ENCODE measurements around the gene CDH13. TPM values are rescaled to one million over a fixed set of nuclear protein-coding genes. Genes with fewer than 3 reads are reported as not detected.

Gene CDH13
- total and polyA plus RNA-seq, 2 experiments from 2014 or later: 1.6 to 4.4 TPM

DNA sequence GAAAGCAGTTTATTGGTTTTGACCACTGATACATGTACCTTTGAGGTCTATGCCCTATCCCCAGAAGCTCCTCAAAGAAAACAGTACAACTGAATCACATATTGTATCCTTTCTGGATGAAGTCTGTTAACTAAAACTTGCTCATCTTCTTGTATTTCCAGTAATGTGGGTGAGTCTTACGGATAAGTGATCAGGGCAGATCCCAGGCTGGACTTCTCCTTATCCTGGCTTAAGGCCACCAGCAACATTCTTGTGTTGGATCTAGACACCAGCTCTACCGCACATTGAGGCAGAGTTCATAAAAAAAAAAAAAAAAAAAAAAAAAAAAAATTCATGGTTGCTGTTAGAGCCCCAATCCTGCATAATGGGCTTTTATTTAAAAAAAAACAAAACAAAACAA lies 644.4 kb downstream of the CDH13 start:
- Histone ChIP-seq H3K4me2 (no peak overlapping the region), H3K4me3 (no peak overlapping the region), H3K9me2 (ENCODE audit: insufficient read depth) (no peaks in the 10 kb centered on the region), H3K79me2 (replicated peaks; ENCODE audit: insufficient read depth) (no peaks in the 10 kb centered on the region), H3K36me3 (ENCODE audit: insufficient read depth) (no peaks in the 10 kb centered on the region), H3K4me1 (ENCODE audit: insufficient read depth) (no peaks in the 10 kb centered on the region), H3K27me3 (ENCODE audit: insufficient read depth) (no peaks in the 10 kb centered on the region), H3K27ac (ENCODE audit: low read depth) (no peak overlapping the region), H4K20me1 (replicated peaks; ENCODE audit: insufficient read depth) (no peaks in the 10 kb centered on the region), H2AFZ (no peak overlapping the region), H3F3A (replicated peaks; ENCODE audit: low read depth) (no peaks in the 10 kb centered on the region)
- H3K4me1 Mint-ChIP-seq: no peaks in the 10 kb centered on the region
- no peak overlapping the region for H3K27ac Mint-ChIP-seq
- H3K4me3 Mint-ChIP-seq: no peak overlapping the region
- DNase-seq (ENCODE audit: low spot score) (no peak), ATAC-seq (no peak)
- peaks cover 5% of the 10 kb centered on the region for H3K27me3 Mint-ChIP-seq (ENCODE audit: insufficient read depth, low read depth, poor library complexity)
- no peaks in the 10 kb centered on the region for H3K9me3 Mint-ChIP-seq
- no peak for TF ChIP-seq NANOG (IDR thresholded peaks at IDR 0.05; ENCODE audit: borderline replicate concordance)
- TF ChIP-seq STAT1 (IDR thresholded peaks at IDR 0.05; ENCODE audit: unreplicated experiment): no peak
- TF ChIP-seq, protein P1, sequence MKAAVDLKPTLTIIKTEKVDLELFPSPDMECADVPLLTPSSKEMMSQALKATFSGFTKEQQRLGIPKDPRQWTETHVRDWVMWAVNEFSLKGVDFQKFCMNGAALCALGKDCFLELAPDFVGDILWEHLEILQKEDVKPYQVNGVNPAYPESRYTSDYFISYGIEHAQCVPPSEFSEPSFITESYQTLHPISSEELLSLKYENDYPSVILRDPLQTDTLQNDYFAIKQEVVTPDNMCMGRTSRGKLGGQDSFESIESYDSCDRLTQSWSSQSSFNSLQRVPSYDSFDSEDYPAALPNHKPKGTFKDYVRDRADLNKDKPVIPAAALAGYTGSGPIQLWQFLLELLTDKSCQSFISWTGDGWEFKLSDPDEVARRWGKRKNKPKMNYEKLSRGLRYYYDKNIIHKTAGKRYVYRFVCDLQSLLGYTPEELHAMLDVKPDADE (IDR thresholded peaks at IDR 0.05): no peak
- TF ChIP-seq EZH2 (IDR thresholded peaks at IDR 0.05; ENCODE audit: low read depth, unreplicated experiment): no peak
- no peak for TF ChIP-seq CREB1 (CRISPR knock-in tag; IDR thresholded peaks at IDR 0.05; ENCODE audit: low read depth)
- no peak for TF ChIP-seq ZNF331 (CRISPR knock-in tag; IDR thresholded peaks at IDR 0.05; ENCODE audit: low read depth)
- TF ChIP-seq, protein P2, sequence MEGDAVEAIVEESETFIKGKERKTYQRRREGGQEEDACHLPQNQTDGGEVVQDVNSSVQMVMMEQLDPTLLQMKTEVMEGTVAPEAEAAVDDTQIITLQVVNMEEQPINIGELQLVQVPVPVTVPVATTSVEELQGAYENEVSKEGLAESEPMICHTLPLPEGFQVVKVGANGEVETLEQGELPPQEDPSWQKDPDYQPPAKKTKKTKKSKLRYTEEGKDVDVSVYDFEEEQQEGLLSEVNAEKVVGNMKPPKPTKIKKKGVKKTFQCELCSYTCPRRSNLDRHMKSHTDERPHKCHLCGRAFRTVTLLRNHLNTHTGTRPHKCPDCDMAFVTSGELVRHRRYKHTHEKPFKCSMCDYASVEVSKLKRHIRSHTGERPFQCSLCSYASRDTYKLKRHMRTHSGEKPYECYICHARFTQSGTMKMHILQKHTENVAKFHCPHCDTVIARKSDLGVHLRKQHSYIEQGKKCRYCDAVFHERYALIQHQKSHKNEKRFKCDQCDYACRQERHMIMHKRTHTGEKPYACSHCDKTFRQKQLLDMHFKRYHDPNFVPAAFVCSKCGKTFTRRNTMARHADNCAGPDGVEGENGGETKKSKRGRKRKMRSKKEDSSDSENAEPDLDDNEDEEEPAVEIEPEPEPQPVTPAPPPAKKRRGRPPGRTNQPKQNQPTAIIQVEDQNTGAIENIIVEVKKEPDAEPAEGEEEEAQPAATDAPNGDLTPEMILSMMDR (conservative IDR thresholded peaks at IDR 0.05; ENCODE audit: low read depth in 2 of 2): no peak
- TF ChIP-seq, protein P3, sequence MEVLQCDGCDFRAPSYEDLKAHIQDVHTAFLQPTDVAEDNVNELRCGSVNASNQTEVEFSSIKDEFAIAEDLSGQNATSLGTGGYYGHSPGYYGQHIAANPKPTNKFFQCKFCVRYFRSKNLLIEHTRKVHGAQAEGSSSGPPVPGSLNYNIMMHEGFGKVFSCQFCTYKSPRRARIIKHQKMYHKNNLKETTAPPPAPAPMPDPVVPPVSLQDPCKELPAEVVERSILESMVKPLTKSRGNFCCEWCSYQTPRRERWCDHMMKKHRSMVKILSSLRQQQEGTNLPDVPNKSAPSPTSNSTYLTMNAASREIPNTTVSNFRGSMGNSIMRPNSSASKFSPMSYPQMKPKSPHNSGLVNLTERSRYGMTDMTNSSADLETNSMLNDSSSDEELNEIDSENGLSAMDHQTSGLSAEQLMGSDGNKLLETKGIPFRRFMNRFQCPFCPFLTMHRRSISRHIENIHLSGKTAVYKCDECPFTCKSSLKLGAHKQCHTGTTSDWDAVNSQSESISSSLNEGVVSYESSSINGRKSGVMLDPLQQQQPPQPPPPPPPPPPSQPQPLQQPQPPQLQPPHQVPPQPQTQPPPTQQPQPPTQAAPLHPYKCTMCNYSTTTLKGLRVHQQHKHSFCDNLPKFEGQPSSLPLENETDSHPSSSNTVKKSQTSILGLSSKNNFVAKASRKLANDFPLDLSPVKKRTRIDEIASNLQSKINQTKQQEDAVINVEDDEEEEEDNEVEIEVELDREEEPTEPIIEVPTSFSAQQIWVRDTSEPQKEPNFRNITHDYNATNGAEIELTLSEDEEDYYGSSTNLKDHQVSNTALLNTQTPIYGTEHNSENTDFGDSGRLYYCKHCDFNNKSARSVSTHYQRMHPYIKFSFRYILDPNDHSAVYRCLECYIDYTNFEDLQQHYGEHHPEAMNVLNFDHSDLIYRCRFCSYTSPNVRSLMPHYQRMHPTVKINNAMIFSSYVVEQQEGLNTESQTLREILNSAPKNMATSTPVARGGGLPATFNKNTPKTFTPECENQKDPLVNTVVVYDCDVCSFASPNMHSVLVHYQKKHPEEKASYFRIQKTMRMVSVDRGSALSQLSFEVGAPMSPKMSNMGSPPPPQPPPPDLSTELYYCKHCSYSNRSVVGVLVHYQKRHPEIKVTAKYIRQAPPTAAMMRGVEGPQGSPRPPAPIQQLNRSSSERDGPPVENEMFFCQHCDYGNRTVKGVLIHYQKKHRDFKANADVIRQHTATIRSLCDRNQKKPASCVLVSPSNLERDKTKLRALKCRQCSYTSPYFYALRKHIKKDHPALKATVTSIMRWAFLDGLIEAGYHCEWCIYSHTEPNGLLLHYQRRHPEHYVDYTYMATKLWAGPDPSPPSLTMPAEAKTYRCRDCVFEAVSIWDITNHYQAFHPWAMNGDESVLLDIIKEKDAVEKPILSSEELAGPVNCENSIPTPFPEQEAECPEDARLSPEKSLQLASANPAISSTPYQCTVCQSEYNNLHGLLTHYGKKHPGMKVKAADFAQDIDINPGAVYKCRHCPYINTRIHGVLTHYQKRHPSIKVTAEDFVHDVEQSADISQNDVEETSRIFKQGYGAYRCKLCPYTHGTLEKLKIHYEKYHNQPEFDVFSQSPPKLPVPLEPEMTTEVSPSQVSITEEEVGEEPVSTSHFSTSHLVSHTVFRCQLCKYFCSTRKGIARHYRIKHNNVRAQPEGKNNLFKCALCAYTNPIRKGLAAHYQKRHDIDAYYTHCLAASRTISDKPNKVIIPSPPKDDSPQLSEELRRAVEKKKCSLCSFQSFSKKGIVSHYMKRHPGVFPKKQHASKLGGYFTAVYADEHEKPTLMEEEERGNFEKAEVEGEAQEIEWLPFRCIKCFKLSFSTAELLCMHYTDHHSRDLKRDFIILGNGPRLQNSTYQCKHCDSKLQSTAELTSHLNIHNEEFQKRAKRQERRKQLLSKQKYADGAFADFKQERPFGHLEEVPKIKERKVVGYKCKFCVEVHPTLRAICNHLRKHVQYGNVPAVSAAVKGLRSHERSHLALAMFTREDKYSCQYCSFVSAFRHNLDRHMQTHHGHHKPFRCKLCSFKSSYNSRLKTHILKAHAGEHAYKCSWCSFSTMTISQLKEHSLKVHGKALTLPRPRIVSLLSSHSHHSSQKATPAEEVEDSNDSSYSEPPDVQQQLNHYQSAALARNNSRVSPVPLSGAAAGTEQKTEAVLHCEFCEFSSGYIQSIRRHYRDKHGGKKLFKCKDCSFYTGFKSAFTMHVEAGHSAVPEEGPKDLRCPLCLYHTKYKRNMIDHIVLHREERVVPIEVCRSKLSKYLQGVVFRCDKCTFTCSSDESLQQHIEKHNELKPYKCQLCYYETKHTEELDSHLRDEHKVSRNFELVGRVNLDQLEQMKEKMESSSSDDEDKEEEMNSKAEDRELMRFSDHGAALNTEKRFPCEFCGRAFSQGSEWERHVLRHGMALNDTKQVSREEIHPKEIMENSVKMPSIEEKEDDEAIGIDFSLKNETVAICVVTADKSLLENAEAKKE (CRISPR knock-in tag; IDR thresholded peaks at IDR 0.05): no peak
- no peak for TF ChIP-seq EZH2phosphoT487 (IDR thresholded peaks at IDR 0.05; ENCODE audit: unreplicated experiment)
- no peak for TF ChIP-seq POLR2AphosphoS5 (IDR thresholded peaks at IDR 0.05; ENCODE audit: low read depth)
- TF ChIP-seq, protein P4, sequence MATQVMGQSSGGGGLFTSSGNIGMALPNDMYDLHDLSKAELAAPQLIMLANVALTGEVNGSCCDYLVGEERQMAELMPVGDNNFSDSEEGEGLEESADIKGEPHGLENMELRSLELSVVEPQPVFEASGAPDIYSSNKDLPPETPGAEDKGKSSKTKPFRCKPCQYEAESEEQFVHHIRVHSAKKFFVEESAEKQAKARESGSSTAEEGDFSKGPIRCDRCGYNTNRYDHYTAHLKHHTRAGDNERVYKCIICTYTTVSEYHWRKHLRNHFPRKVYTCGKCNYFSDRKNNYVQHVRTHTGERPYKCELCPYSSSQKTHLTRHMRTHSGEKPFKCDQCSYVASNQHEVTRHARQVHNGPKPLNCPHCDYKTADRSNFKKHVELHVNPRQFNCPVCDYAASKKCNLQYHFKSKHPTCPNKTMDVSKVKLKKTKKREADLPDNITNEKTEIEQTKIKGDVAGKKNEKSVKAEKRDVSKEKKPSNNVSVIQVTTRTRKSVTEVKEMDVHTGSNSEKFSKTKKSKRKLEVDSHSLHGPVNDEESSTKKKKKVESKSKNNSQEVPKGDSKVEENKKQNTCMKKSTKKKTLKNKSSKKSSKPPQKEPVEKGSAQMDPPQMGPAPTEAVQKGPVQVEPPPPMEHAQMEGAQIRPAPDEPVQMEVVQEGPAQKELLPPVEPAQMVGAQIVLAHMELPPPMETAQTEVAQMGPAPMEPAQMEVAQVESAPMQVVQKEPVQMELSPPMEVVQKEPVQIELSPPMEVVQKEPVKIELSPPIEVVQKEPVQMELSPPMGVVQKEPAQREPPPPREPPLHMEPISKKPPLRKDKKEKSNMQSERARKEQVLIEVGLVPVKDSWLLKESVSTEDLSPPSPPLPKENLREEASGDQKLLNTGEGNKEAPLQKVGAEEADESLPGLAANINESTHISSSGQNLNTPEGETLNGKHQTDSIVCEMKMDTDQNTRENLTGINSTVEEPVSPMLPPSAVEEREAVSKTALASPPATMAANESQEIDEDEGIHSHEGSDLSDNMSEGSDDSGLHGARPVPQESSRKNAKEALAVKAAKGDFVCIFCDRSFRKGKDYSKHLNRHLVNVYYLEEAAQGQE (IDR thresholded peaks at IDR 0.05; ENCODE audit: unreplicated experiment): no peak
- TF ChIP-seq ZNF114 (CRISPR knock-in tag; IDR thresholded peaks at IDR 0.05): no peak
- TF ChIP-seq JUNB (IDR thresholded peaks at IDR 0.05; ENCODE audit: unreplicated experiment): no peak
- no peaks in the 10 kb centered on the region for H3K36me3 Mint-ChIP-seq (ENCODE audit: low read depth)

Measured in GM23338 (cell line).